Activated CD4-positive, alpha-beta T cell treated with anti-CD3 and anti-CD28 coated beads for 1 hour (primary cell): ENCODE data around the gene DNAJC5G.
A peak's percentile ranks its signal among the peaks of the same experiment; 100 is the strongest.
"Not testable (repeated sequence)": the region's sequence is repeated elsewhere in the genome, so short reads cannot be mapped to it uniquely, and the experiment has no call there.

ENCODE experiments used
- DNase-seq: peaks from one replicate; pipeline ENCODE4 v3.0.0-alpha.2; 2020

Gene DNAJC5G

DNA sequence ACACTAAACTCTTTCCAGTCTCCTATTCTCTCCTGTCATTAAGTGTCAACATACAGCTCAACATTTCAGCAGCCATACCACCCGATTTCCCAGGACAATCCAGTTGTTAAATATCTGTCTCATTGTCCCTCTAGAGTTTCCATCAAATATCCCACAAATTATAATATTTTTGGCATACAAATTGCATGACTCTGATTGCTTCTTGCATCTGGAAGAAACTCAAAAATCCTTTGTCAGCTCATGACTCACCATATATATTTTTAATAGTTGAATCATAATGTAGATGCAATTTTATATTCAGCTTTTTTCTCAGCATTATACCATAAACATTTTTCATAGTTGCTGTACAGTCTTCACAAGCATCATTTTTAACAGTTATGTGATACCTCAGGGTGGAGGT lies 19.6 kb upstream of the DNAJC5G start:
- DNase-seq = no peak

DNA sequence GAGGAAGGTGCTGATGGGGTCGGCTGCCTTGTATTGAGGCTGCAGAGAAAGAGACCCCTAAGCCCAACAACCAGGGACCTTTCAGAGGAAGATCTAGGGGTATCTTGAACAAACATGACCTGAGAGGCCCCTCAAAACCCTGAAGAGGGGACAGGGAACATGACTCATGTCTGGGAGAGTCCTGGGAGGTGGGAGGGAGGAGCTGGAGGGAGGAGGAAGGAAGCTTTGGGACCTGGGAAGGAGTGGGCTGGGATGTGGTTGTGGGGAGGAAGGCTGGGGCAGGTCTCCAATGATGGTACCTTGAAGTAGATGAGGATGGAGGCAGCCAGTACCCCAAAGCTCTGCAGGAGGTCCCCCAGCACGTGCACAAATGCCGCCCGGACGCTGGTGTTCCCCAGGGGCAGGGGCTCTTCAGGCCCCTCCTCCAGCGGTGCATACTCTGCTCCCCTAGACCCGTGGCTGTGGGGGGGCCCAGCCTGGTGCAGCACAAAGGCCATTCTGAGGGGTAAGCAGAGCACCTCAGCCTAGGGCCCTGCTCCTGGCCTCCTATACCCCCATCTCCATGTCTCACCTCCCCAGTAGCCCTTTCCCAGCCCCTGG lies 18.3 kb upstream of the DNAJC5G start:
- DNase-seq = no peak

DNA sequence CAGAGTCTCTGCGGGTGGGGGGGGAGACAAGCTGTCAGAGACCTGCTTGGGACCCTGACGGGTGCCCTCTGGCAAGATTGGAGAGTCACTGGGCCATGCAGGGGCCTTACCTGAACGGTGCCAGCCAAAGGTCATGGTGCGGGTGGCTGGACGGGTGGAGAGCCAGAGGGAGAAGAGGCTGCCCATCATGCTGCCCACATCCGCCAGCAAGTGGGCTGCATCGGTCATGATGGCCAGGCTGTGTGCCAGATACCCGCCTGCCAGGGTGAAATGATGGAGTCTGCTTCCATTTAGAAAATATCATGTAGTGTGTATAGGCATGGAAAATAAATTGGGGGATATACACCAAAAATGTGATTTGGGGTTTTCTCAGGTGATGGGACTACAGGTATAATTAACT lies 17.2 kb upstream of the DNAJC5G start:
- DNase-seq = no peak

DNA sequence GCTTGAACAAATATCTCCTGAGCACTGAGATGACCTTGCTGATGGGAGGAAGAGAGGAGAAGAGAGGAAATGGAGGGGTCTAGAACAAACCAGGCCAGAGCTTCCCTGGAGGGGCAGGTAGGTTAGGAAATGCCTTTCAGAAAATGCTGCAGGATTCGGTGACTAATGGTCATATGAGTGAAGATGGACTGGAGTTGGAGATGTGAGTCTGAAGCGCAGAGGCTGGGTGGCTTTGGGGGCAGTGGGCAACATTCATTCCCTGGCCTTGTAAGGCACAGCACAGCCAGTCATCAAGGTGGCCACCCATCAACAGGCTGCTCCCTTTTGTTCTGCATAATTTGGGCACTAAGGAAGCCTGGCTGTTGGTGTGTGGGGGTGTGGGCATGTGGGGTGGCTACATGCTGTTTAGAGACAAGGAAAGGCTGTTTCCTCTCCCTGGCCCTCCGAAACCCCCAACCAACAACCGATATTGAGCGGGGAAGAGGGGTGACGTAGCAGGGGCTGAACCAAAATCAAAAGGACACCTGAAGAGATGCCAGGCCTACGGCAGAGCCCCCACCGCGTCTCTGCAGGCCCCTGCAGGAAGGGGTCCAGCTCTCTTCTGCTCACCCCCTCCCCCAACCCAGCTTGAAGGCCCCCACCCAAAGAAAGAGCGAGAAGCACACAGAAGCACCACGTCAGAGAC lies 13.8 kb upstream of the DNAJC5G start:
- DNase-seq = no peak

DNA sequence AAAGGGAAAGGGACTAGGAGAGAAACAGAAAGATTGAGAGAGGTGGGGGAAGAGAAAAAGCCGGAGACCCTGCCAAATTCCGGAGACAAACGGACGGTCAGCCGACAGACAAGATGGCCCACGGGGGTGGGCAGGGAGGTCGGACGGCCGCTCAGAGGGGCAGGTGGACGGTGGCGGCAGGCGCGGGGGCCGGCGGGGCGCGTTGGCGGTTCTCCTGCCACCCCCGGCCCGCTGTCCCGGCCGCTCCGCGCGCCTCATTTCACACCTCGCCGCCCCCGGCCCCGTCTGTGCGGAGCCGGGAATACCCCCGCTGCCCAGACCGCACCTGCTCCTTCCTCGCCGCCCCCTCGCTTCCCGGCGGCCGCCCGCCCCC lies 13.3 kb upstream of the DNAJC5G start:
- DNase-seq = no peak

DNA sequence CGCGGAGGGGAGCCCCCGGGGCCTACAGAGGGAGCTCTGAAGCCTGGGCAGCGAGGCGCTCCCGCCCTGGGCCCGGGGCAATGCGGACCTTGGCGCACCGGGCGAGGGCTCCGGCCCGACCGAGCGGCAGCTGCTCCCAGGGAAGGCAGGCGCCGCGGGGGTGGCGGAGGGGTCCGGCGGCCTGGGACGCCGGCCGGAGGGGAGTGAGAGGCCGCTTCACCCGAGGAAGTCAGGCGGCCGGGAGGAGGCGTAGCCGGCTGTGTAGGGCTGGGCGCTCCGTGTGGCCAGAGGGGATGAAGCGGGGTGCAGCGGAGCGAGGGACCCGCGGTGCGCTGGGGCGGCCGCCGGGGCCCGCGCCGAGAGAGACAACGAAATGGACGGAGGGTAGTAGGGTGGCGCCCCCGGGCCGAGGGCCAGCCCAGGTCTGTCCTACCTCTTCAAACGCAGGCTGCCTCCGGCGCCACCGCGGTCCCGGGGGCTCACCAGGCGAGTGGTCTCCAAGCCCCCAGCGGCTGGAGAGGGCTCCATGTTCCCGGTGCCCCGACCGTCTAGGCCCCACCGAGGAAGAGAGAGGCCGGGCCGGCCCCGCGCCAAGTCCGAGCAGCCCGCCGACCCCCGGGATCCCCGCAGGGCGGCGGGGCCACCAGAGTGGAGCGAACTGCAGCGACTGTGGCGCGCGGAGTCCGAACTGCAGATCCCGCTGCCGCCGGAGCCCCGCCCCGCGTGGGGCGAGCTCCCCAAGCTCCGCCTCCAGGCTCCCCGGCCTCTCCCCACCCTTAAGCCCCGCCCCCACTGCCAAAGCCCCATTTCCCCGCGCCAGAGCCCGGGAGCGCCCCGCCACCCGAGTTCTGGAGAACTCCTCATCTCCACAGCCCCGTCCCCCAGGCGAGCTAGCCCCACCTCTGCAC lies 12.6 kb upstream of the DNAJC5G start, which contains the start of gene SLC30A3:
SLC30A3 (minus strand) TSS at position 669 of the 908 bp plus-strand sequence; CDS start at position 528, 141 bp downstream.
- peak; percentile 53 for DNase-seq

DNA sequence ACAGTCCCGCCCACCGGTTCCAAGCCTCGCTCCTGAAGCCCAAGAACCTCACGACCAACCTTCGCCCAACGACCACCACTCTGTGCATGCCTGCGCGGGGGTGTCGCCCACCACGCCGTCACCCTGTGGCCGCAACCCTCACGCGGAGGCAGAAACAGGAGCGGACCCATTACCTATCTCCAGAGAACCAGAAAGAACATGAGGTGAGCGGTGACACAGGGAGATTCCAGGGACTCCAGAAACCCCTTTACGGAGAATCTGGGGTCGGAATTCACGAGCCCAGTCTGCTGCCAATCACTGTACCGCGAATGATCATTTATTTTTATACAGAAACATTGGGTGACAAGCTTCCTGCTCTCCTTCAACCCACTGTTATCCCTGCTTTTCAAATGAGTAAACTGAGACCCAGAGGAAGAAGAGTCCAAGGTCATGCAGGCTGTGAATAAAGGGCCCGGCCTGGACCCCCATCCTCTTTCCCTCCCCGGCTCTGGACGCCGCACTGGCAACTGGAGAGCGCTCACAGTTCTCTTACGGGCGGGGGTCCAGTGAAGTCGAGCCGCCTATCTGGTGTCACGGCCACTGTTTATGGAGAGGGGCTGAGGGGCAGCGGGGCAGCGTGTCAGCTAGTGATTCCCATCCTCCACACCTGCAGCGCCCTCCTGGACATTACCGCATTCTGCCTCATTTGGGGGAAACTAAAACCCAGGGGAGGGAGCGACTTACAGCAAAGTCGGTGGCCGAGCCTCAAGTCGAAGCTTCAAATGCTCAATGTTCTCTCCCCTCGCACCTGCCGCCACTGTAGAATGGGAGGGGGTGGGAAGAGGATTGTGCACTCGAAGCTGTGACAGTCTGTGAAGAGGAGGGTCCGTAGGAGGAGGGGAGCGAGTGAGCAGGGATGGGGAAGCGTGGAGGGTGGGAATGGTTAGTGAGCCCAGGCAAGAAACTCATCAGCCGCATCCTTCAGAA lies 11.7 kb upstream of the DNAJC5G start:
- no peak for DNase-seq

DNA sequence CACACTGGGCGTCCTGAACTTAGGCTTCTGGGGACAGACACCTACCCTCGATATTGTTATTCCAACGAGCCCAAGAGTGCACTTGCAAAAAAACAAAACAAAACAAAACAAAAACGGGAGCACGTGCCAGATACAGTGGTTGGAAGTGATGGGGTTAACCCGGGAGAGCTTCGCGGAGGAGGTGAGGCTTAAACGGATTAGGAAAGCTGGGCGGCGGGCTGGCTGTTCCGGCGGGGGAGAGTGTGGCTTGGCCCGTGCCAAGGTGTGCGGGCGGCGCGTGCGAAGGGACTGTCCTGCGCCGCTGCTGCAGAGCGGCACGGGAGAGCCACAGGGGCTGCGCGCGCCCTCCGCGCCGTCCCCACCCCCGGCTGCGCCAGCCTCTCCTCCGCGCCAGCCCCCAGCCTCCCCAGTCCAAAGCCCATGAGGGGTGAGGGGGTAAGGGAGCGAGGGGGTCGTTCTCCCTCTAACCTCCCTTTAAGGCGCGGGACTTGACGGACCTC lies 10.9 kb upstream of the DNAJC5G start:
- DNase-seq = no peak

DNA sequence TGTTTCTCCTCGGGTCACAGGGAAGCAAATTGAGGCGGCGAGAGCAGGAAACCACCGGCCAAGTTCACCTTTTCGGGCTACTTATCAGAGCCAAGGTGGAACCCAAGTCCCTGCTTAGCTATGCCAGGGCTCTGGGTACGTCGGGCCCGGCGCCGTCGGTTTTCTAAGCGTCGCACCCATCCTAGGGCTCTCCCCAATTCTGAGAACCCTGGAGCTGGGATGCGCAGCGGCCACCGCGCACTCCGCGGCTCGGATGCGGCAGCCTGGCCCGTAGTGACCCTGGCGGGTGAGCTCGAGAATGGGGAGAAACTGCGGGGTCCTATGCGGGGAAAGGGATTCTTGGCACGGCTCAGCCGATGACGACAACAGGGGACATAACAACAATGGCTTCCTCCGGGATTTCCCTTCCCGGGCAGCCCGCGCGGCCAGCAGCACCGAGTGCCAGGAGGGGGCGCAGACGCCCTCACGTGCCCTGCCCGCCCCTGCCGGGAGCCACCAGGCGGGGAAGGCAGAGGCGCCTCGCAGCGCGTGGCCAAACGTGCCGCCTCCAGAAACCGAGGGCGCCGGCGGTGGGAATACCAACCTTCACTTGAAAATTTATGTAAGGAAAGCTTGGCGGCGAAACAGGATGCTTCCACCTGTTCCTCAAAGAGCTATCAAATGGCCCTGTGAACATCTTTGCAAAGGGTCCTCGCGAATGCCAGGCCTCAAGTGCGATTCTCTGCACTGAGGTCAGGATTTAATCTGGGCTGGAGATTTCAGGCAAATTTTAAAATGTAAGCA lies 10.3 kb upstream of the DNAJC5G start:
- DNase-seq = peak; percentile 50

DNA sequence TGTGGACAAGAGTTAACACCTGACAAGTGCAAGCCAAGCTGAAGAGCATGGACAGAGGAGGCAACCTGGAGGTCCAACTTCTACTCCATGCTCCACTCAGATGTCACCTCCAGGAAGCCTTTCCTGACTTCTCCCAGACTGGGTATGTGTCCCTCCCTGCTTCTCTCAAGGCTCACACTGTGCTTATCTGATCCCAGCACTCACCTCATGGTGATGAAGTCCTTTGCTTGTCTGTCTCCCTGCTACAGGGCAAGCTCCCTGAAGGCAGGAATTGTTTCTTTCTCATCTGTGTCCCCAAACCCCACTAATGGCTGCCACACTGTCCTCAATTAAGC lies 9.7 kb upstream of the DNAJC5G start:
- no peak for DNase-seq

DNA sequence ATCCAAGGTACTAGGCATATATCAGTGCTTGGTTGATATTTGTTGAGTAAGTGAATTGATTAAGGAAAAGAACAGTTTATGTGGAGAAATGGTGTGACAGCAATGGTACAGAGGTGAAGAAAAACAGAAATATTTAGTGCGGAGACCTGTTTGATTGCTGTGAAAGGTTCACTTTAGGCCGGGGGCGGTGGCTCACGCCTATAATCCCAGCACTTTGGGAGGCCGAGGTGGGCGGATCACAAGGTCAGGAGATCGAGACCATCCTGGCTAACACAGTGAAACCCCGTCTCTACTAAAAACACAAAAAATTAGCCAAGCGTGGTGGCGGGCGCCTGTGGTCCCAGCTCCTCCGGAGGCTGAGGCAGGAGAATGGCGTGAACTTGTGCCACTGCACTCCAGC lies 6.9 kb upstream of the DNAJC5G start:
- DNase-seq = not testable (repeated sequence)

DNA sequence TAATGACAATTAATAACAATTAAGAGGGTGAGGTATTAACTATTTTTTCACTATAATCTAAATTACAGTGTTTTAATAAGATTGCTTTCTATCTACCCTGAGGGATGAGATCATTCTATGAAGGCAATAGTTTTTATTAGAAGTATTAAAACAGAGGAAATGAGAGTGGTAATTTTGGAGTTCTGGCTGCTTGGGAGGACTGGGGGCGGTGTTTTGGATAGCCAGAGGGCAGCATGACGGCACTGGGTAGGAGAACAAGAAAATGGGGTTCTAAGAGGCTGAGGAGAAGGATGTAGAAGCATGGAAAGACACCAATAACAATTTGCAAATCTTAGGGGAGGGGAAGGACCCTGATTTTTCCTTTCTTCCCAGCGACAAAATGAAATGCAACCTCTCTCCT lies 5.1 kb upstream of the DNAJC5G start:
- DNase-seq = no peak

DNA sequence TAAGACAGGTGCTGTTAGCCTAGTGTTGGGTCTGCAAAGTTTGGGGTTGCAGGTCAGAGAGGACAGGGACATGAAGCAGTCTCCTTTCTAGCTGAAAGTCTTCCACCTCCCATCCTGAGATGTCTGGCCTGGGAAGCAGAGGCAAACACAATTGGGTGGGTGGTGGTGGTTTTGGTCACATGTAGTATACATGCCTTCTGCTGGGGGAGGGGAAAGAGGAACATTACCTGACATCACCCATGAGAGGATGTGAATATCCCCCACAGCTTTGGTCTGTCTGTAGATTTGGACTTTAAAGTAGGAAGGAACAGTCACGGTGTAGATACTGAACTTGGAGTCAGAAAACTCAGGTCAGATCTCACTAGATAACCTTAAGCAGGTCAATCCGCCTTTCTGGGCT lies 4.6 kb upstream of the DNAJC5G start:
- DNase-seq = no peak

DNA sequence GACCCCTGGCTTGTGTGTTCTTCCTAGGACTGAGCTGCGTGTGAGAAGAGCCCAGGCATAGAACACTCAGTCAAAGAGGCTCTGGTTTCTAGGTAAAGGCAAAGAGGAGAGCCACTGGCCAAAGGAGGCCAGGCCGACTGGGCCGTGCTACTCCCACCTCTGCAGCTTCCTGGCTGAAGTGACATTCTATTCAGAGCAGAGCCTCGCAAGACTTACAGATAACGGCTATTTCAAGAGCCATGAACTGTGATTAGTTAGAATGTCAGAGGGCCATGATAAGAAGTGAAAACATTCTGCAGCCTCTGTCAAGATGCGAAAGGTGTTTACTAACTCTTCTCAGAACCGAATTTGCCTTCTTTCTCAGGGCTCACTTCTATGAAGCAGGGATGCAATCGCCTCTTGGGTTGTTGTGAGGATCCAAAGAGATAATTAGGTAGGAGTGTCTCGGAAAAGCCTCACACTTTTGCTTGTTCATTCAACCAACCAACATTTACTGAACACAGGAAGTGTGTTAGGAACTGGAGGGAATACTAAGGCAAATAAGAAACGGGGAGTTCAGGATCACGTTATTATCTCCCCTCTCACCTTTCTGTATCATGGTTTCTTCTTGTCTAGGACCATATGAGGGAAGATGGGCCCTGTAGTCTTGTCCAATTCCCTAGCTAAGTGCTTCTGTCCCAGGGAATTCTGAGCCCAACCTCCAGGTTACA lies 3.4 kb upstream of the DNAJC5G start:
- no peak for DNase-seq

DNA sequence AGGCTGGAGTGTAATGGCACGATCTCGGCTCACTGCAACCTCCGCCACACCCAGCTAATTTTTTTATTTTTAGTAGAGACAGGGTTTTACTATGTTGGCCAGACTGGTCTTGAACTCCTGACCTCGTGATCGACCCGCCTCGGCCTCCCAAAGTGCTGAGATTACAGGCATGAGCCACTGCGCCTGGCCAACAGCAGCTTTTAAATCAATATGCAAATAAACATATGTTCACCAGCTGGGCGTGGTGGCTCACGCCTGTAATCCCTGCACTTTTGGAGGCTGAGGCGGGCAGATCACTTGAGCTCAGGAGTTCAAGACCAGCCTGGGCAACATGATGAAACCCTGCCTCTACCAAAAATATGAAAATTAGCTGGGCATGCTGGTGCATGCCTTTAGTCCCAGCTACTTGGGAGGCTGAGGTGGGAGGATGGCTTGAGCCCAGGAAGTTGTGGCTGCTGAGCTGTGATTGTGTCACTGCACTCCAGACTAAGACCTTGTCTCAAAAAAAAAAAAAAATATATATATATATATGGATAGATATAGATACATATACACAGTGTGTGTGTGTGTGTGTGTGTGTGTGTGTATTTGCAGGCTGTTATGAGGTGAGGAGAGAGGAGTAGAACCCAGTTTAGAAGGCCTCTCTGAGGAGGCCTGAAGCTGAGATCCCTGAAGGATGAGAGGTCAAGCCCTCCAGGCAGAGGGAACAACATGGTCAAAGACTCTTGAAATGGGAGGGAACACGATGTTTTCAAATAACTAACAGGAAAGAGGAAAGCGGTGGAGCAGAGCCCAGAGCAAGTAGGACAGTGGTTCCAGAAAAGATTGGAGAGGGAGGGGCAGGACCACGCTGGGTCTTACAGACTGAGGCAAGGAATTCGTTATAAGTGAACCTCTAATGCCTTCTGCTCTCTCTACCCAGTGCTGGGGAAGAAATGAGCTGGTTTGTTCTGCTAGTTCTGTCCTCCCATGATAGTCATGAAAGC lies 2.4 kb upstream of the DNAJC5G start:
- not testable (repeated sequence) for DNase-seq

DNA sequence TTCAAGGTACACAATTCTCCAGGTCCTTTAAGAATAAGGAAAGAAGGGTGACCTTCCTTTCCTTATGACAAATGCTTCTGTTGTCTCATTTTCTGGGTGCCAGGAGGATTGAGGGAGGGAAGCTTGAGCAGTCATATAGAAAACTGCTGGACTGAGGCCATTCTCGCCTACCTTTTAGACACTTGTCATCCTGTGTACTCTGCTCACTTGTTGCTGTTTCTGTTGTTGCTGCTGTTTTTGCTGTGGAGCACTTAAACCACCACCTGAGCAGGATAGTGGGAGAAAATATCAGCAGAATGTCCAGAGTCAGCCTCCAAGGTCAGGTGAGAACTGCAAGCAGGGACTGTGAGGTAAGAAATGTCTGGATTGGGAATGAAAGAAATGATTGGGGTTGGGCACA lies 2.8 kb downstream of the DNAJC5G start:
- DNase-seq = no peak

DNA sequence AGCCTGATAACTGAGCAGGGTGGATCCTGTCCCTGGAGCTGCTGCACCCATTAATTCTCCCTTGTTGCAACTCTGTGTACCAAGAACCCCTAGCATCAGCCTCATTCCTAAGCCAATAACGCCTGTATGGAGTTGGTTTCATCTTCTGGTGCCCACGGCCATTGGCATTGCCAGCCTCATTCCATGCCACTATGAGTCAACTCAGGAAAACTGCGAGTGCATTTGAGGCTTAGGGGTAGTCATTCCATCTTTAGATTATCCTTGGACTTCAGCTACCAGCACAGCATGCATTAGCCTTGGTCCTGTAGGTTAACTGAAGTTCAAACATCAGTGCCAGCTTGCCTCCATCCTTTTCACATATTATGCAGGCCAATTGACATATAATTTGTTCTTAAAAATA lies 5.6 kb downstream of the DNAJC5G start:
- no peak for DNase-seq

DNA sequence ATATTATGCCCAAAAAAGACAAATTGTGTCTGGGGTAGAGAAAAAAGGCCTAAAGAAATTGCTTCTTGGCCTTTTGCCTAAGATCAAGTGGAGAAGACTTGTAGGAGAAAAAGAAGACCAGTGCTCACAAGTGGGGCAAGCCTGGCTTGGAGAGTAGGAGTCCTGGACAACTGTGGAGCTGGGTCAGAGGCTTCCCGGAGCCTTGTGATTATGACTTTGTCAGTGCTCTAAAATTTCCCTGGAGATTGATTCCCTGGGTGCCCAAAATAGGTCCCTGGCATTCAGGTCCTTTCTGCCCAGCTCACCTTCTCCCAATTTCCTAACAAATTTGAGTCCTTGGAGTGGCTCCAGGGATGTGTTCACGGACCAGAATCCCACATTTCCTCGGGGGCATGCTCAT lies 6.2 kb downstream of the DNAJC5G start:
- DNase-seq = no peak

DNA sequence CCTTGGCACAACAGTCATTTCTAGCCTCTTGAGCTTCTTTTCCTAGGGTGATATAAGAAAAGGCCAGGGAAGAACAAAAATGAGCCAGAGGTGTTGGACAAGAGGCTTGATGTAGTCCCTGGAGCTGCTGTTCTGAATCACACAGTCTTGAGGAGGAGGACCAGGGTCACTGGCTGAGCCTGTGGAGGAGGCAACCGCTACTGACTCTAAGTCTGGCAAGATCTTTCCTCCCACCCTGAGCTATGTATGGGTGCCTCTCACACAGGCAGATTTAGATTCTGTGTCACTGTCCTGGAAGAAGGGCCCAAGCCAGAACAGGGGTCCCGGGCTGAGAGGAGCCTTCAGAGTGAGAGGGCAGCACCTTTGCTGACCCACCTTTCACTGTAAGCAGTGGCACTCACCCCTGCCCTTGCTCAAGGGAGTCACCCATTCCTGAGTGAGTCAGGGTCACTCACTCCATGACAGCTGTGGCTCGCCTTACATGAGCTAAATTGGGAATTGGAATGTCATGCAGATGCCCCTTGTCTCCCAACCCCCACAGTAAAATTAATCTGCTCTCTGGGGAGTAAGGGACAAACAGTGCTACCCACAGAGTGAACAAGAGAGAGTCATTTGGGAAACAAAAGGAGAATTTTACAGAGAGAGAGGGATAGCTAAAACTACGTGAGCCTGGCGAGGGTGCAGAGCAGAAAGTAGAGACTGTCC lies 6.8 kb downstream of the DNAJC5G start, which contains the start of gene TRIM54:
TRIM54 (plus strand) TSS at position 575 of the 705 bp plus-strand sequence. CDS start 303 bp downstream, outside the sequence.
- no peak for DNase-seq
